ENCODE measurements around the gene PLA2G12B. TPM values are rescaled to one million over a fixed set of nuclear protein-coding genes. Genes with fewer than 3 reads are reported as not detected.
"Not testable (repeated sequence)": the region's sequence is repeated elsewhere in the genome, so short reads cannot be mapped to it uniquely, and the experiment has no call there.

The PLA2G12B gene
- total RNA-seq: not detected
- not detected for polyA plus RNA-seq
- not detected for total RNA-seq

- Histone ChIP-seq H3K27ac (ENCODE audit: low read depth, low read length) (no peak within 1 kb of the TSS), H3K9me3 (ENCODE audit: control insufficient read depth in 2 of 3, low read length in 3 of 3) (no peaks in the 10 kb centered on the region), H3K27me3 (ENCODE audit: control insufficient read depth in 2 of 2, insufficient read depth in 2 of 2, low read length in 2 of 2) (no peaks in the 10 kb centered on the region), H3K36me3 (ENCODE audit: control insufficient read depth in 2 of 3, insufficient read depth in 3 of 3, low read length in 3 of 3) (no peaks in the 10 kb centered on the region), H3K4me3 (ENCODE audit: low read length) (no peak within 1 kb of the TSS), H3K4me1 (ENCODE audit: control insufficient read depth in 2 of 2, insufficient read depth in 2 of 2, low read length in 2 of 2) (no peaks in the 10 kb centered on the region)
- ChIA-PET CTCF (no interaction called here), POLR2A (no interaction called here)
- Mint-ChIP-seq H3K4me1 (no peaks in the 10 kb centered on the region), H3K27me3 (peaks cover 0 to 13% (median 9%) of the 10 kb centered on the region in 5 donors), H3K36me3 (no peaks in the 10 kb centered on the region), H3K27ac (no peak within 1 kb of the TSS), H3K4me3 (no peak within 1 kb of the TSS), H3K9me3 (peaks cover 0 to 1% (median 0%) of the 10 kb centered on the region in 11 donors)
- intact Hi-C loops (cut with micrococcal nuclease): no loop called here
- ATAC-seq (no peak), DNase-seq (no peak)
Observed at GRCh38 chr10:72954596-72955554, at the start of gene PLA2G12B. Gene PLA2G12B (minus strand): TSS chr10:72954806. CDS start chr10:72954685, 121 bp downstream.

- ChIA-PET POLR2A (no interaction called here), CTCF (no interaction called here)
- H3K36me3 ChIP-seq (ENCODE audit: control insufficient read depth in 2 of 3, insufficient read depth in 3 of 3, low read length in 3 of 3): peaks cover 0 to 9% (median 0%) of the 10 kb centered on the region in 3 experiments
- ATAC-seq (no peak), DNase-seq (no peak)
- Mint-ChIP-seq H3K27ac (no peak overlapping the region), H3K4me3 (no peak overlapping the region), H3K36me3 (peaks cover 3 to 48% (median 34%) of the 10 kb centered on the region in 5 donors), H3K4me1 (peaks cover 0 to 2% (median 0%) of the 10 kb centered on the region in 7 donors), H3K9me3 (peaks cover 0 to 13% (median 2%) of the 10 kb centered on the region in 11 donors), H3K27me3 (no peaks in the 10 kb centered on the region)
- no peaks in the 10 kb centered on the region for H3K4me1 ChIP-seq (ENCODE audit: control insufficient read depth in 2 of 2, insufficient read depth in 2 of 2, low read length in 2 of 2)
- H3K27me3 ChIP-seq (ENCODE audit: control insufficient read depth in 2 of 2, insufficient read depth in 2 of 2, low read length in 2 of 2): no peaks in the 10 kb centered on the region
- intact Hi-C loops (cut with micrococcal nuclease): no loop called here
- no peak overlapping the region for H3K27ac ChIP-seq (ENCODE audit: low read depth, low read length)
- no peaks in the 10 kb centered on the region for H3K9me3 ChIP-seq (ENCODE audit: control insufficient read depth in 2 of 3, low read length in 3 of 3)
- H3K4me3 ChIP-seq (ENCODE audit: low read length): no peak overlapping the region
Observed at GRCh38 chr10:73003822-73004221, 49.2 kb upstream of the PLA2G12B start.

GRCh38 chr10:73000973-73001372 lies 46.4 kb upstream of the PLA2G12B start:
- ATAC-seq: no peak
- ChIA-PET POLR2A (interaction anchor here (0.6 kb wide), 1 partner anchor 1052 kb away, joined by 3 read pairs; no protein-coding TSS in a partner anchor), CTCF (no interaction called here)
- Mint-ChIP-seq H3K4me1 (peaks cover 0 to 2% (median 0%) of the 10 kb centered on the region in 7 donors), H3K36me3 (peaks cover 8 to 34% (median 26%) of the 10 kb centered on the region in 5 donors), H3K9me3 (peaks cover 0 to 25% (median 8%) of the 10 kb centered on the region in 11 donors), H3K27me3 (no peaks in the 10 kb centered on the region), H3K27ac (peak overlapping the region in 1 of 9 donors; percentile 25), H3K4me3 (no peak overlapping the region)
- Histone ChIP-seq H3K4me1 (ENCODE audit: control insufficient read depth in 2 of 2, insufficient read depth in 2 of 2, low read length in 2 of 2) (no peaks in the 10 kb centered on the region), H3K4me3 (ENCODE audit: low read length) (no peak overlapping the region), H3K27ac (ENCODE audit: low read depth, low read length) (no peak overlapping the region), H3K36me3 (ENCODE audit: control insufficient read depth in 2 of 3, insufficient read depth in 3 of 3, low read length in 3 of 3) (no peaks in the 10 kb centered on the region), H3K27me3 (ENCODE audit: control insufficient read depth in 2 of 2, insufficient read depth in 2 of 2, low read length in 2 of 2) (no peaks in the 10 kb centered on the region), H3K9me3 (ENCODE audit: control insufficient read depth in 2 of 3, low read length in 3 of 3) (no peaks in the 10 kb centered on the region)
- intact Hi-C loops (cut with micrococcal nuclease): no loop called here
- no peak for DNase-seq

GRCh38 chr10:72997099-72997498 lies 42.5 kb upstream of the PLA2G12B start:
- H3K27ac ChIP-seq (ENCODE audit: low read depth, low read length): no peak overlapping the region
- peaks cover 16 to 62% (median 40%) of the 10 kb centered on the region in 5 donors for H3K36me3 Mint-ChIP-seq
- no peaks in the 10 kb centered on the region for H3K27me3 ChIP-seq (ENCODE audit: control insufficient read depth in 2 of 2, insufficient read depth in 2 of 2, low read length in 2 of 2)
- ChIA-PET POLR2A (no interaction called here), CTCF (no interaction called here)
- no peaks in the 10 kb centered on the region for H3K27me3 Mint-ChIP-seq
- no peak overlapping the region for H3K27ac Mint-ChIP-seq
- ATAC-seq: no peak
- intact Hi-C loops (cut with micrococcal nuclease): no loop called here
- H3K36me3 ChIP-seq (ENCODE audit: control insufficient read depth in 2 of 3, insufficient read depth in 3 of 3, low read length in 3 of 3): no peaks in the 10 kb centered on the region
- H3K9me3 Mint-ChIP-seq: peaks cover 0 to 40% (median 13%) of the 10 kb centered on the region in 11 donors
- peaks cover 0 to 6% (median 0%) of the 10 kb centered on the region in 7 donors for H3K4me1 Mint-ChIP-seq
- no peaks in the 10 kb centered on the region for H3K4me1 ChIP-seq (ENCODE audit: control insufficient read depth in 2 of 2, insufficient read depth in 2 of 2, low read length in 2 of 2)
- no peak overlapping the region for H3K4me3 Mint-ChIP-seq
- no peak for DNase-seq
- H3K9me3 ChIP-seq (ENCODE audit: control insufficient read depth in 2 of 3, low read length in 3 of 3): no peaks in the 10 kb centered on the region
- H3K4me3 ChIP-seq (ENCODE audit: low read length): no peak overlapping the region

GRCh38 chr10:72995459-72995858 lies 40.9 kb upstream of the PLA2G12B start:
- not testable (repeated sequence) for DNase-seq

GRCh38 chr10:72989771-72990170 lies 35.2 kb upstream of the PLA2G12B start:
- H3K27ac ChIP-seq (ENCODE audit: low read depth, low read length); DNase-seq; H3K4me3 ChIP-seq (ENCODE audit: low read length); intact Hi-C loops (cut with micrococcal nuclease); H3K4me1 ChIP-seq (ENCODE audit: control insufficient read depth in 2 of 2, insufficient read depth in 2 of 2, low read length in 2 of 2); ATAC-seq; H3K4me1 Mint-ChIP-seq; H3K27ac Mint-ChIP-seq; H3K4me3 Mint-ChIP-seq; CTCF ChIA-PET; H3K9me3 Mint-ChIP-seq; H3K27me3 Mint-ChIP-seq; POLR2A ChIA-PET; H3K9me3 ChIP-seq (ENCODE audit: control insufficient read depth in 2 of 3, low read length in 3 of 3); H3K36me3 ChIP-seq (ENCODE audit: control insufficient read depth in 2 of 3, insufficient read depth in 3 of 3, low read length in 3 of 3); H3K27me3 ChIP-seq (ENCODE audit: control insufficient read depth in 2 of 2, insufficient read depth in 2 of 2, low read length in 2 of 2): not testable (repeated sequence)
- peaks cover 9 to 52% (median 35%) of the 10 kb centered on the region in 5 donors for H3K36me3 Mint-ChIP-seq

More at GRCh38 chr10:72995459-72995858, 40.9 kb upstream of the PLA2G12B start:
- H3K4me1 Mint-ChIP-seq; H3K36me3 ChIP-seq (ENCODE audit: control insufficient read depth in 2 of 3, insufficient read depth in 3 of 3, low read length in 3 of 3); POLR2A ChIA-PET; H3K9me3 ChIP-seq (ENCODE audit: control insufficient read depth in 2 of 3, low read length in 3 of 3); H3K4me1 ChIP-seq (ENCODE audit: control insufficient read depth in 2 of 2, insufficient read depth in 2 of 2, low read length in 2 of 2); intact Hi-C loops (cut with micrococcal nuclease); H3K27me3 Mint-ChIP-seq; H3K4me3 ChIP-seq (ENCODE audit: low read length); CTCF ChIA-PET; H3K27ac ChIP-seq (ENCODE audit: low read depth, low read length); H3K27me3 ChIP-seq (ENCODE audit: control insufficient read depth in 2 of 2, insufficient read depth in 2 of 2, low read length in 2 of 2); H3K4me3 Mint-ChIP-seq; H3K27ac Mint-ChIP-seq; ATAC-seq: not testable (repeated sequence)
- Mint-ChIP-seq H3K9me3 (peaks cover 0 to 36% (median 16%) of the 10 kb centered on the region in 11 donors), H3K36me3 (peaks cover 17 to 67% (median 42%) of the 10 kb centered on the region in 5 donors)

All from naive thymus-derived CD4-positive, alpha-beta T cell (primary cell).